K562 (cell line): ENCODE data around the gene RGS17. TPM values are rescaled to one million over a fixed set of nuclear protein-coding genes. Genes with fewer than 3 reads are reported as not detected.

Experiments
- BRF1 ChIP-seq: IDR thresholded peaks from 3 replicates; pipeline ENCODE4 v1.6.1; 2011; ENCODE audit warnings: borderline replicate concordance, mild to moderate bottlenecking; ENCODE audit not compliant: insufficient read length; ENCODE audit errors: extremely low read depth
- CREBBP ChIP-seq: IDR thresholded peaks from one replicate; pipeline ENCODE4 v1.6.1; 2012; ENCODE audit warnings: low read depth, mild to moderate bottlenecking, control low read depth, inconsistent platforms, low read length
- E2F3 ChIP-seq: fragments of 250-450 bp; sonication (Bioruptor Pico); IDR thresholded peaks from 2 replicates; pipeline ENCODE4 v1.4.0; 2020; ENCODE audit warnings: mild to moderate bottlenecking
- FOXM1 ChIP-seq, 2 experiments: fragments of 450-650 bp in 1 of 2; sonication (generic) in 1 of 2; formaldehyde crosslinking in 1 of 2; IDR thresholded peaks; 2 replicates each; pipeline versions ENCODE4 v1.6.1 to v1.9.0; 2017 to 2022; ENCODE audit warnings: low read depth in 2 of 2, mild to moderate bottlenecking in 2 of 2, missing genetic modification reagents in 1 of 2, moderate library complexity in 1 of 2
- MAZ ChIP-seq, 2 experiments: fragments of 450-650 bp in 1 of 2; sonication (generic) in 1 of 2; formaldehyde crosslinking; IDR thresholded peaks in 1 of 2; conservative IDR thresholded peaks in 1 of 2; 2 replicates each; pipeline versions ENCODE4 v1.4.0 to v1.5.0; 2020; ENCODE audit warnings: mild to moderate bottlenecking in 1 of 2, missing genetic modification reagents in 1 of 2
- NFIC ChIP-seq: fragments of 450-650 bp; IDR thresholded peaks from 2 replicates; pipeline ENCODE4 v1.6.1; 2017; ENCODE audit warnings: mild to moderate bottlenecking, inconsistent platforms
- PKNOX1 ChIP-seq: fragments of 450-650 bp; IDR thresholded peaks from 2 replicates; pipeline ENCODE4 v1.6.1; 2016
- RERE ChIP-seq: sonication (generic); formaldehyde crosslinking; IDR thresholded peaks from 2 replicates; pipeline ENCODE4 v1.8.0; 2023; ENCODE audit warnings: missing genetic modification reagents, mild to moderate bottlenecking, borderline replicate concordance
- TOE1 ChIP-seq, 2 experiments: fragments of 450-650 bp in 1 of 2; sonication (generic) in 1 of 2; formaldehyde crosslinking in 1 of 2; IDR thresholded peaks; 2 replicates each; pipeline versions ENCODE4 v1.7.1 to v1.8.0; 2016 to 2022; ENCODE audit warnings: borderline replicate concordance in 2 of 2, mild to moderate bottlenecking in 2 of 2, antibody characterized with exemption in 1 of 2, inconsistent platforms in 1 of 2, low read depth in 1 of 2, missing genetic modification reagents in 1 of 2, moderate library complexity in 1 of 2
- ZBTB49 ChIP-seq: sonication (generic); formaldehyde crosslinking; IDR thresholded peaks from 2 replicates; pipeline ENCODE4 v1.8.0; 2022; ENCODE audit warnings: missing genetic modification reagents, mild to moderate bottlenecking, borderline replicate concordance
- ZNF282 ChIP-seq: sonication (generic); formaldehyde crosslinking; IDR thresholded peaks from 2 replicates; pipeline ENCODE4 v1.8.1; 2023; ENCODE audit warnings: missing genetic modification reagents
- ZNF395 ChIP-seq: fragments of 200-800 bp; sonication (Bioruptor generic); IDR thresholded peaks from 2 replicates; pipeline ENCODE4 v1.6.1; 2017; ENCODE audit warnings: missing genetic modification characterization, missing compliant biosample characterization
- ZNF431 ChIP-seq: sonication (generic); formaldehyde crosslinking; IDR thresholded peaks from 2 replicates; pipeline ENCODE4 v1.8.0; 2022; ENCODE audit warnings: mild to moderate bottlenecking, missing genetic modification reagents
- polyA plus RNA-seq, 8 experiments: library from polyadenylated mRNA; depleted of rRNA in 4 of 8; stranded (reverse) in 5 of 8; unstranded in 3 of 8; fragments of >200 nt; fragmentation: Nextera tagmentation in 2 of 8; fragmentation: Illumina TruSeq in 1 of 8; extraction: Ambion mirVana in 2 of 8; extraction: Trizol in 1 of 8; gene quantifications; 2 replicates each; pipeline versions ENCODE4 v1.2.1 to v1.2.3, GENCODE V29; 2011 to 2014; ENCODE audit warnings: inconsistent platforms in 1 of 8, missing spikeins in 1 of 8
- total RNA-seq, 7 experiments: library from RNA; depleted of rRNA in 6 of 7; stranded (reverse); fragments of >200 nt in 6 of 7; fragmentation: Illumina TruSeq in 2 of 7; extraction: Trizol in 2 of 7; gene quantifications; 2 replicates each; pipeline versions ENCODE4 v1.2.1 to v1.2.3, GENCODE V29; 2011 to 2021; ENCODE audit warnings: low replicate concordance in 1 of 7

Gene RGS17
- total and polyA plus RNA-seq, 9 of the 15 experiments (the other 6 are each of a cell fraction or from before 2014, with no cell fraction given) = 0.01 to 0.14 (median 0.08) TPM; not detected in 6

GRCh38 chr6:153002613-153003365 lies 128.3 kb downstream of the RGS17 start, which contains the start of gene MTRF1L (continued):
- TF ChIP-seq FOXM1 (IDR thresholded peaks at IDR 0.05; ENCODE audit: low read depth) (peak; percentile 94), FOXM1 (CRISPR knock-in tag; IDR thresholded peaks at IDR 0.05; ENCODE audit: low read depth) (0 out of 2 replicates have a peak, but pooled peaks have one; percentile 63), ZNF395 (CRISPR knock-in tag) (no peak), RERE (no peak), TOE1 (IDR thresholded peaks at IDR 0.05; ENCODE audit: borderline replicate concordance) (0 out of 2 replicates have a peak, but pooled peaks have one; percentile 21), TOE1 (CRISPR knock-in tag; IDR thresholded peaks at IDR 0.05; ENCODE audit: borderline replicate concordance, low read depth) (no peak), NFIC (no peak; the same call in 1 of the 2 replicates), CREBBP (no peak), ZNF282 (CRISPR knock-in tag) (no peak), PKNOX1 (peak; percentile 33; the same call in 1 of the 2 replicates), BRF1 (no peak), ZBTB49 (no peak), E2F3 (CRISPR knock-in tag) (0 out of 2 replicates have a peak, but pooled peaks have one; percentile 62), ZNF431 (CRISPR knock-in tag) (no peak), MAZ (CRISPR knock-in tag; conservative IDR thresholded peaks at IDR 0.05 in 1 of 2, IDR thresholded peaks at IDR 0.05 in 1 of 2) (peak in 1 of 2 experiments; percentile 88; a peak in 3 of 4 replicates)
